Measurements from ENCODE around the gene NCMAP. TPM values are rescaled to one million over a fixed set of nuclear protein-coding genes. Genes with fewer than 3 reads are reported as not detected.
"Not testable (repeated sequence)": the region's sequence is repeated elsewhere in the genome, so short reads cannot be mapped to it uniquely, and the experiment has no call there.

Gene NCMAP
- total and polyA plus RNA-seq, 10 donors: 0.03 to 0.22 (median 0.10) TPM; not detected in 5

DNA sequence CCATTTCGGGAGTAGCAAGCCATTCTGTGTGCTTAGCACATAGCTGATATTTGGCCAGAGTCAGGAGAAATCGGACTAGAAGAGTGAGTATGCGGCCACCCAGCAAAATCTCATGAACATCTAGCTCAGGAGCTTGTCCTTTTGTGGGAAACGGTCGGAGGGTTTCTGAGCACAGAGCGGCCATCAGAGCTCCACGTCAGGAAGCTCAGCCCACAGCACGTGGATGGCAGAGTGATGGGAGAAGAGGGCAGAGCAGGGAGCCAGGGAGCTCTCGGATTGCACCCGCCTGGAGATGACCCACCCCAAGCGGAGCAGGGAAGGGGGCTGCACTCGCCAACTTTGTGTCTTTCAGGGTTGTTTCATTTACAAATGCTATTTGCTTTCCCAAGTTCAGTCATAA is 39.4 kb upstream of the NCMAP start:
- H3K27me3 ChIP-seq (replicated peaks in 1 of 7): no peaks in the 10 kb centered on the region
- TF ChIP-seq POLR2A (IDR thresholded peaks at IDR 0.05): no peak
- TF ChIP-seq CTCF (IDR thresholded peaks at IDR 0.05 in 8 of 11, conservative IDR thresholded peaks at IDR 0.05 in 3 of 11): no peak
- no peak for TF ChIP-seq POLR2AphosphoS5 (IDR thresholded peaks at IDR 0.05)
- no peaks in the 10 kb centered on the region for H3K9me3 ChIP-seq
- H3K4me3 ChIP-seq: no peak overlapping the region
- intact Hi-C loops (cut with DNase I; ENCODE audit: low total_unique reads): no loop called here
- no peak overlapping the region for H3K27ac ChIP-seq
- 83 to 91% (median 88%) methylated on average over 12 of the region's 12 CpGs for WGBS, 5 donors
- no peak for DNase-seq
- H3K4me1 ChIP-seq: peaks cover 0 to 6% (median 0%) of the 10 kb centered on the region in 6 donors
- peaks cover 0 to 33% (median 2%) of the 10 kb centered on the region in 6 donors for H3K36me3 ChIP-seq

GRCh38 chr1:24517898-24518297 is 38.0 kb upstream of the NCMAP start:
- H3K4me3 ChIP-seq: no peak overlapping the region
- DNase-seq: no peak
- no peak overlapping the region for H3K27ac ChIP-seq
- 83 to 95% (median 92%) methylated on average over 4 of the region's 4 CpGs for WGBS, 5 donors
- H3K36me3 ChIP-seq: peaks cover 0 to 33% (median 2%) of the 10 kb centered on the region in 6 donors
- no peaks in the 10 kb centered on the region for H3K27me3 ChIP-seq (replicated peaks in 1 of 7)
- intact Hi-C loops (cut with DNase I; ENCODE audit: low total_unique reads): no loop called here
- TF ChIP-seq POLR2A (IDR thresholded peaks at IDR 0.05): no peak
- no peak for TF ChIP-seq POLR2AphosphoS5 (IDR thresholded peaks at IDR 0.05)
- TF ChIP-seq CTCF (IDR thresholded peaks at IDR 0.05 in 8 of 11, conservative IDR thresholded peaks at IDR 0.05 in 3 of 11): no peak
- H3K4me1 ChIP-seq: peaks cover 0 to 6% (median 0%) of the 10 kb centered on the region in 6 donors
- no peaks in the 10 kb centered on the region for H3K9me3 ChIP-seq

DNA sequence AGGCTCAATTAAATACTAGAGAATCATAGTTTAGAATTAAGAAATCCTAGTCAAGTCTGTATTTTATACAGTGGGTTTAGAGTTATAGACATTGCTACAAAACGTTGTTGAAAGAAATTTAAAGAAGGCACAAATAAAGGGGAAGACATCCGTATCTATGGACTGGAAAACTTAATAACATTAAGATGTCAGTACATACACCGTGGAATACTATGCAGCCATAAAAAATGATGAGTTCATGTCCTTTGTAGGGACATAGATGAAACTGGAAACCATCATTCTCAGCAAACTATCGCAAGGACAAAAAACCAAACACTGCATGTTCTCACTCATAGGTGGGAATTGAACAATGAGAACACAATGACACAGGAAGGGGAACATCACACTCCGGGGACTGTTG is 35.6 kb upstream of the NCMAP start:
- DNase-seq; intact Hi-C loops (cut with DNase I; ENCODE audit: low total_unique reads); H3K27ac ChIP-seq; H3K27me3 ChIP-seq (replicated peaks in 1 of 7); H3K9me3 ChIP-seq; H3K4me3 ChIP-seq; H3K4me1 ChIP-seq: not testable (repeated sequence)
- peaks cover 0 to 24% (median 2%) of the 10 kb centered on the region in 6 donors for H3K36me3 ChIP-seq
- WGBS, 5 donors: 89 to 94% (median 92%) methylated on average over 5 of the region's 5 CpGs

DNA sequence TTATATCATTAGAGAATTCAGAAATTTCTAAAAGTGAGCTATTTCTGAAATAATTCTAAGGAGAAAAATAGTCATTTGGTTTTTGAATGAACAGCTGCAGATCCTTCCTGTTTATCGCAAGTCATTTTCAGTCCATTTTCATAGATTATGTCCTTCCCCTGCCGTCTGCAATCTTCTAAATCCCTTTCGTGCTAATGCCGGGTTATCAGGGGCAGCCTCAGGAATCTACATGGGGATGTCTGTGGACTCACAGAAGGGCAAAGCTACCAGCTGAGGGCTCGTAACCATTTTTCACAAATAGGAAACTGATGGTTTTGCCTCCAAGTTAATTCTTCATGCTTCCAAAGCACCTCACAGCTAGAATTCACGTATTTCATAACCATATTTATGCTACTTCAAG is 30.3 kb upstream of the NCMAP start:
- intact Hi-C loops (cut with DNase I; ENCODE audit: low total_unique reads): no loop called here
- peaks cover 0 to 7% (median 0%) of the 10 kb centered on the region in 6 donors for H3K36me3 ChIP-seq
- WGBS, 5 donors: 78 to 90% (median 85%) methylated on average over 6 of the region's 6 CpGs
- peaks cover 0 to 16% (median 0%) of the 10 kb centered on the region in 6 donors for H3K4me1 ChIP-seq
- H3K9me3 ChIP-seq: no peaks in the 10 kb centered on the region
- H3K27ac ChIP-seq: no peak overlapping the region
- no peak overlapping the region for H3K4me3 ChIP-seq
- TF ChIP-seq POLR2AphosphoS5 (IDR thresholded peaks at IDR 0.05) (no peak), CTCF (IDR thresholded peaks at IDR 0.05 in 8 of 11, conservative IDR thresholded peaks at IDR 0.05 in 3 of 11) (no peak), POLR2A (IDR thresholded peaks at IDR 0.05) (no peak)
- H3K27me3 ChIP-seq (replicated peaks in 1 of 7): no peaks in the 10 kb centered on the region
- DNase-seq: no peak

DNA sequence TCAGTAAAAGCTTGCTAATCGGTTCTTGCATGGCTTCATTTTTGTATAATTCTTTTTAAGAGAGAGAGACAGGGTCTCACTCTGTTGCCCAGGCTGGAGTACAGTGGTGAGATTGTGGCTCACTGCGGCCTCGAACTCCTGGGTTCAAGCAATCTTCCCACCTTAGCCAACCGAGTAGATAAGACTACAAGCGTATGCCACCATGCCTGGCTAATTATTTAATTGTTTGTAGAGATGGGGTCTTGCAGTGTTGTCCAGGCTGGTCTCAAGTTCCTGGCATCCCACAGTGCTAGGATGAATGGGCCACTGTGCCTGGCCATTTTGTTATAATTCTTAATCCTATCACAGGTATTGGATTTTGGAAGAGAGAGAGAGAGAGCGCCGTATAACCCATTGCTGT is 29.8 kb upstream of the NCMAP start:
- H3K9me3 ChIP-seq: no peaks in the 10 kb centered on the region
- TF ChIP-seq POLR2AphosphoS5 (IDR thresholded peaks at IDR 0.05): no peak
- no peak for TF ChIP-seq CTCF (IDR thresholded peaks at IDR 0.05 in 8 of 11, conservative IDR thresholded peaks at IDR 0.05 in 3 of 11)
- peaks cover 0 to 16% (median 0%) of the 10 kb centered on the region in 6 donors for H3K4me1 ChIP-seq
- peaks cover 0 to 7% (median 0%) of the 10 kb centered on the region in 6 donors for H3K36me3 ChIP-seq
- H3K27ac ChIP-seq: no peak overlapping the region
- DNase-seq: no peak
- no peak overlapping the region for H3K4me3 ChIP-seq
- WGBS, 5 donors: 82 to 95% (median 87%) methylated on average over 7 of the region's 7 CpGs
- intact Hi-C loops (cut with DNase I; ENCODE audit: low total_unique reads): no loop called here
- H3K27me3 ChIP-seq (replicated peaks in 1 of 7): no peaks in the 10 kb centered on the region

Measured in spleen (tissue), 11 donors.